NCI-H2107 treated with DMSO at 0.1 percent for 48 hours (cell line): ENCODE measurements around the gene GRB7.
A peak's percentile ranks its signal among the peaks of the same experiment; 100 is the strongest.
"Not testable (repeated sequence)": the region's sequence is repeated elsewhere in the genome, so short reads cannot be mapped to it uniquely, and the experiment has no call there.

Source experiments
- DNase-seq: peaks from one replicate; lab custom pipeline; 2025; ENCODE audit not compliant: unreplicated experiment; lab: John Stamatoyannopoulos, UW

GRB7 gene

GRCh38 chr17:39751016-39751543 lies 13.3 kb downstream of the GRB7 start:
- DNase-seq, result no peak

GRCh38 chr17:39751637-39752036 lies 13.9 kb downstream of the GRB7 start:
- DNase-seq, result no peak

- DNase-seq, result peak; percentile 29
These were observed 14.6 kb downstream of the GRB7 start for GRCh38 chr17:39752241-39752881.

- DNase-seq, result no peak
These were observed 15.9 kb downstream of the GRB7 start for GRCh38 chr17:39753514-39754160.

GRCh38 chr17:39754161-39754957 lies 16.6 kb downstream of the GRB7 start:
- DNase-seq, result peak; percentile 64

GRCh38 chr17:39754958-39755553 lies 17.3 kb downstream of the GRB7 start:
- peak; percentile 47 for DNase-seq

- peak; percentile 31 for DNase-seq
These were observed 18.0 kb downstream of the GRB7 start for GRCh38 chr17:39755554-39756379.

GRCh38 chr17:39756380-39757079 lies 18.8 kb downstream of the GRB7 start:
- DNase-seq, result no peak

- no peak for DNase-seq
These were observed 19.5 kb downstream of the GRB7 start for GRCh38 chr17:39757176-39757662.

GRCh38 chr17:39757931-39758873 lies 20.5 kb downstream of the GRB7 start:
- no peak for DNase-seq

GRCh38 chr17:39759204-39759603 lies 21.5 kb downstream of the GRB7 start:
- no peak for DNase-seq

GRCh38 chr17:39761861-39762496 lies 24.2 kb downstream of the GRB7 start:
- no peak for DNase-seq

GRCh38 chr17:39763051-39763820 lies 25.5 kb downstream of the GRB7 start:
- DNase-seq, result no peak

GRCh38 chr17:39764171-39764570 lies 26.4 kb downstream of the GRB7 start:
- not testable (repeated sequence) for DNase-seq

GRCh38 chr17:39765175-39765574 lies 27.4 kb downstream of the GRB7 start:
- DNase-seq, result no peak

GRCh38 chr17:39765766-39766165 lies 28.0 kb downstream of the GRB7 start:
- no peak for DNase-seq

- DNase-seq, result no peak
These were observed 29.4 kb downstream of the GRB7 start for GRCh38 chr17:39767147-39767546.
